GM08714 (cell line): ENCODE results near the gene LACC1.

Source experiments
- H3K4me3 ChIP-seq: fragments of 200-500 bp; sonication (Bioruptor generic); 2 replicates; pipeline ENCODE4 v1.5.1; 2014; ENCODE audit warnings: mild to moderate bottlenecking, low read length, inconsistent platforms
- ZNF274 ChIP-seq: IDR thresholded peaks from 2 replicates; pipeline ENCODE4 v1.6.1; 2012; ENCODE audit warnings: mild to moderate bottlenecking, low read depth, low read length

Gene LACC1

DNA sequence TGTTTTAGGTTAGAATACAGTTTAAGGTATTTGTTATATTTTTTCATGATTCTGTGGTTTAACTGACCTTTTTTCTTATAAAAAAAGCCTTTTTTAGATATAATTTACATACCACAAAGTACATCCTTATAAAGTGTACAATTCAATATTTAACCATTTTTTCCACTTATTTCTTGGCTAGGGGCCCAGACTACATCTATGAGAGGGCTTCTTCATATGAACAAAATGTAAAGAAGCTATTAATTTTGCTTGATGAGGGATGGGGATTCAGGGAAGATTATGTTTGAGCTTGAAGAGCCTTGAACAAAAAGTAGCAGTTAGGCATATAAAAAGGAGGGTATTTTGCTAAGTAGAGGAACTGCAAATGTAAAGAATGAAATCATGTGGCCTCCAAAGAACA, 2.4 kb upstream of the LACC1 start:
- H3K4me3 ChIP-seq: no peak overlapping the region
- no peak for TF ChIP-seq ZNF274

DNA sequence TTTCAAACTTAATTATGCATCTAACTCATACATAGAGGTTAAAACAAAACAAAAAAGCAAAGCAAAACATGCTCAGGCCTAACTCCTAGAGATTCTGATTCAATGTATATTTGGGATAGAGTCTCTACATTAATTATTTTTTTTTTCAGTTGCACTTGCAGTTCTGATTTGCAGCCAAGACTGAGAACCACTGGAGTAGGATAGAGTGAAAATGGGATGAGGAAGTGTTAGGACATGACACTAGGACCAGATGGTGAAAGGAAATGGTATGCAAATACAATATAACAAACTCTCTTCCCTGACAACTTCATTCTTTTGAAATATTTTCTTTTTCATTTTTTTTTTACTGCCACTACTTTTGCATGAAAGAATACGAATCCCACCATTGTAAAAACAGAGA, 1.9 kb upstream of the LACC1 start:
- no peak for TF ChIP-seq ZNF274
- no peak overlapping the region for H3K4me3 ChIP-seq

DNA sequence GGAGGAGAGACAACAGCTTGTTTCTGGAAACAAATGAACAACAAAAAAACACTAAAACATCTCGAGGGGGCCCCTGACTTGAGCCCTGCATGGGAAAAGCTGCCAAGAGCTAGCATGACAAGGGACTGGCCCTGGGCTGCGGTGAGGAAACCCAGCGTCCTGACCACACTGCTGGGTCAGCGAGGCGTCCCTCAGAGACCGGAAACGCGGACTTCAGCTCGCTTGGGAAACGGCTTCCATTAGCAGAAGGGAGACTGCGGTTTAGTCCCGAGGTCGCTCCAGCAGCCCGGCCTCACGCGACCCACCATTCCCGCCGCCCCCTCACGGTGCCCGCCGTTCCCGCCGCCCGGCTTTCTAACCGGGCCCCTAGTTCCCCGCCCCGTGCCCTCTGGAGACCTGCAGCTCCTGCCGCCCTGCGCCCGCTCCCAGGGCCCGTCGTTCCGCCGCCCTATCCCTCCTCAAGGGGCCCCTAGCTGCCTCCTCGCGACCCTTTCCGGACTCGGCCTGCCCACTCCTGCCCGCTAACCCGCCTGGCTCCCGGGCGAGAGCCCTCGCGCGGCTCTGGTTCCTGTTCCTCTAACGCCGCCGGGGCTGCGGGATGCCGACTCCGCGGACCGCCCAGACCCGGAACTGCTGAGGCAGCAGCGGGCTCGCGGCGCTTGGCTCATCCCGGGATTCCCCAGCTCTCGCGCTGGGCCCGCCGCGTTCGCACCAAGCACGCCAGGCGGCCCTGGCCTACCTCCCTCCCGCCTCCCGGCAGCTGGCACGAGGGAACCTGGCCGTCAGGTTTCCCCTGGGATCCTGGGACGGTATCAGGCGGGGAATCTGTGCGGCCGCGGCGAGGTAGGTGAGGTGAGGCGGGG, 581 bp upstream of the LACC1 start, which contains the start of gene CCDC122:
Gene CCDC122, minus strand, starts transcription at position 849 of the 863 bp plus-strand sequence. CDS start 10,364 bp downstream, outside the sequence.
- TF ChIP-seq ZNF274: no peak
- H3K4me3 ChIP-seq: peak within 1 kb of the TSS; percentile 66

DNA sequence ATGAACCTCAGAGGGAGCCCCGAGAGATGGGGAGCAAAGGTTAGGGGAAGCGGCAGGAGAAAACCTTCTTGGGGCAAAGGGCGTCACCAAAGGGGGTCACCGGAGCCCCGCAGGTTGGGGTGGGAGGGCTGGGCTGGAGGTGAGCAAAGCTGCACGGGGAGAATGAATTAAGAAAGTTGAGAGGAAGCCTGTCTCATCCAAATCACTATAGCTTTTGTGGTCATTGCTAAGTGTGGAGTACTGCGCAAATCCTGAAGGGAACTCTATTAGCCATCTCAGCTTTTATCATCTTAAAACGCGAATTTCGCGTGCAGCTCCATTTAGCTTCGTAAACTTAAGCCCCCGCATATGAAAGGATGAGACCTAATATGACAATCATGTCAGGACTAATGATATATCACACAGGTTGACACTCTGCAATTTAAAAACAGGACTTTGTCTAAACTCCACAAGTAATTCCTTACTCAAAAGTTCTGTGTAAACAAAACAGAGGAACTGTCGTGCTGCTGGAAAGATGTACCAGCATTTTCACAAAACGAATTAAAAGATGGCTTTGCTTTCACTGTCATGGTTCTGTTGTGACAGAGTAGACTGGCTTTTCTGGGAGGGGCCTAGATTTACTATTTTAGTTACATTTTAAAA, 631 bp downstream of the LACC1 start:
- TF ChIP-seq ZNF274: no peak
- peak overlapping the region; percentile 59; the same call in 1 of the 2 replicates for H3K4me3 ChIP-seq

DNA sequence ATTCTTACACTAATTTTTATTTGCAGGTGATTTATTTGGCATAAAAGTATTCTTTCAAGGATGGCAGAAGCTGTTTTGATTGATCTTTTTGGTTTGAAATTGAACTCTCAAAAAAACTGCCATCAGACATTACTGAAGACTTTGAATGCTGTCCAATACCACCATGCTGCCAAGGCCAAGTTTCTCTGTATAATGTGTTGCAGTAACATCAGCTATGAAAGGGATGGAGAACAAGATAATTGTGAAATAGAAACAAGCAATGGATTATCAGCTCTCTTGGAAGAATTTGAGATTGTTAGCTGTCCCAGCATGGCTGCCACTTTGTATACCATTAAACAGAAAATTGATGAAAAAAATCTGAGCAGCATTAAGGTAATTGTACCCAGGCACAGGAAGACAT, 1.2 kb downstream of the LACC1 start:
- H3K4me3 ChIP-seq: no peak overlapping the region
- TF ChIP-seq ZNF274: no peak

DNA sequence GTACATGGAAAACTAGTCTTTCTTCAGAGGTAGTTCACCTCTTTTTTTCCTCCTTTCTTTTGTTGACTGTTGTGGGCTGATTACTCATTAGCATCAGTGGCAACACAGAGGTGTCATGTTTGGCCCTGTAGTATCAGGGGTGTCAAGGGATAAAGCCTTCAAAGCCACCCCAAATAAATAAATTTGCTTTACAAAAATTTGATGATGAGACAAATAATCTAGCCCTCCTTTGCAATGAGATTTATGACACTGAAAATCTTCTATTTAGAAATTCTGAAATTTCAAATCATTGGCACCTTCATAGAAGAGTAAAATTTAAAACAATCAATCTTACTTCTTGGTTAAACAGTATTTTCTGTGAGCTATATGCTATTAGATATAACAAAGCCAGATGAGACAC, 1.9 kb downstream of the LACC1 start:
- no peak for TF ChIP-seq ZNF274
- no peak overlapping the region for H3K4me3 ChIP-seq

DNA sequence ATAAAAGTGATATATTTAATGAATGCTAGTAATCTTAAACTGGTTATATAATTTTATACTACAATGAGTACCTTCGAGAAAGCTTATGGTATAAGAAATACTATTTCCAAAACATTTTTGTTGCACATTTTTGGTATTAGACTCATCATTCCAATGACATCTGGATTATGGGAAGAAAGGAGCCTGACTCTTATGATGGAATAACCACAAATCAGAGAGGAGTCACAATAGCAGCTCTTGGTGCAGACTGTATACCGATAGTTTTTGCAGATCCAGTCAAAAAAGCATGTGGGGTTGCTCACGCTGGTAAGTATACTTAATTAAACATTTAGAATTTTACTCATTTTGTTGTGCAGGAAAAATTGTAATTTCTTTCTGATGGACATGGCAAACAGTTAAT, 3.9 kb downstream of the LACC1 start:
- TF ChIP-seq ZNF274: no peak
- H3K4me3 ChIP-seq: no peak overlapping the region

DNA sequence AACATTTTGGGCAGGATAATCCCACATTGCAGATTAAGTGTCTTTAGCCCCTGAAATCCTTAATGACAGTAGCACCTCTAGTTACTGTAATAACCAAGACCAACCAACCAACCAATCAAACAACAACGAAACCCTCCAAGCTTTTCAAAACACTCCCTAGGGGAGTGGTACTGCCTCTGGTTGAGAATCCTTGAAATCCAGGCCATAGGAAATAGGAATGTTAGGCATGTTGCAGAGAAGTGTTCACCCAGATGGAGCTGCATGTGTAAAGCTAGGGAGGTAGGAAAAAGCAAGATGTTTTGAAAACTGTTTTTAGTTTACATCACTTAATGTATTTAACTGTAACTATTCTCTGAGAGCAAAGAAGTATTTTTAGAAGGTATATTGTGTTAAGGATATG, 4.5 kb downstream of the LACC1 start:
- no peak for TF ChIP-seq ZNF274
- no peak overlapping the region for H3K4me3 ChIP-seq

DNA sequence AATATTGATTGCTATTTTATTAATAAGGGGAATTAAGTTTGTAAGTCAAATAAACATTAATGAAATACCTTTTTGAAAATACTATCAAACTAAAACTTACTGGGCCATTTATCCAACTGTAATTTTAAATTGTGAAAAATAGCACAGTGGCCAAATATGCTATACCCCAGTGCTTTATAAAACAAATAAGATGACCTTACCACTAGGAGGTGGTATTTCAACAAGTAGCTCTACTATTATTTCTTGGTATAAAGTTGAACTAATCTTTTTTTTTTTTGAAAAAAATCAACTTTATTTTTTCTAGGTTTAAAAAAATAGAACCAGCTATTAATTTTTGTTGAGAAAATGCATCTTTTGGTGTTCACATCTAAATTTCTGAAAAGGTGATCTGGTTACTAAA, 14.7 kb downstream of the LACC1 start:
- TF ChIP-seq ZNF274: no peak
- H3K4me3 ChIP-seq: no peak overlapping the region

DNA sequence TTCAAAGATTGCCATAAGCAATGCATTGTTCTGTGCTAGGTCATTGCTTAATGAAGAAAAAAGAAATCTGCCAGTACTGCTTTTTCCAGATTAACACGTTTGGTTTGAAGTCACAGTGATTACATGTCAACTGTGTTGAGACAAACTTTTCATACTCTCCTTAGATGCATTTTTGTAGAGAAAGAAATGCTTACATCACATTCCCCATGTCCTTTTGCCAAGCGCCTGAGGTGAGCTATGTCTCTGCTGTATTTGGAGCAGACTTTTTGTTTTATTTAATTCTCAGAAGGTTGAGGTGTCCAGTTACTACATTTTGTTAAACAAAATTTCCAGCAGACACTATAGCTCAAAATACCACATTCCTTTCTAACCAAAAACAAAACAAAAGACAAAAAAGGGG, 16.2 kb downstream of the LACC1 start:
- no peak overlapping the region for H3K4me3 ChIP-seq
- no peak for TF ChIP-seq ZNF274

DNA sequence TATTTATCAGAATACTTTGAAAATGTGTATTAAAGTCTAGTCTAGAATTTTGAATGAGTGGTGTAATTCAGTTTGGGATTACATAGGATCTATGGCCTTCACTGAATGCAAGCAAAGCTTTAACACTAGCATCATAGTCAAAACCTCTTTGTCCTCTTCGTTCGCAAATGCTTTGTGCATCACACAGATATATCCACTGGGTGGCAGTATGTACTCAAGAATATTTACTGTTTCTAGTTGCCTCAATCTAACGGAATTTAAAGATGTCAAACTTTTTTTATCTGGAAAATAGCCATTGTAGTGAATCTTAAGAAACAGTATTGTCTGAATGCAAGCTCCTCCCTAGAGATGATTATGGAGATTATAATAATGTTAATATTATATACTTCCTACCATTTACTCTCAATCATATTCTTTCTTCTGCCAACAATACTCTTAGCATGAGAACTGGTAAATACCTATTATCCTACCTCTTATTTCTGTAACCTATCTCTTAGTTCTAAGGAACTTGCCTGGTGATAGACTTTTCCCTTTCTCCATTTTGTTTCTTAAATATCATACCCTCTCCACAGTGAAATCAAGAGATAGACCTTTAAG, 25.8 kb downstream of the LACC1 start:
- TF ChIP-seq ZNF274: no peak
- no peak overlapping the region for H3K4me3 ChIP-seq

DNA sequence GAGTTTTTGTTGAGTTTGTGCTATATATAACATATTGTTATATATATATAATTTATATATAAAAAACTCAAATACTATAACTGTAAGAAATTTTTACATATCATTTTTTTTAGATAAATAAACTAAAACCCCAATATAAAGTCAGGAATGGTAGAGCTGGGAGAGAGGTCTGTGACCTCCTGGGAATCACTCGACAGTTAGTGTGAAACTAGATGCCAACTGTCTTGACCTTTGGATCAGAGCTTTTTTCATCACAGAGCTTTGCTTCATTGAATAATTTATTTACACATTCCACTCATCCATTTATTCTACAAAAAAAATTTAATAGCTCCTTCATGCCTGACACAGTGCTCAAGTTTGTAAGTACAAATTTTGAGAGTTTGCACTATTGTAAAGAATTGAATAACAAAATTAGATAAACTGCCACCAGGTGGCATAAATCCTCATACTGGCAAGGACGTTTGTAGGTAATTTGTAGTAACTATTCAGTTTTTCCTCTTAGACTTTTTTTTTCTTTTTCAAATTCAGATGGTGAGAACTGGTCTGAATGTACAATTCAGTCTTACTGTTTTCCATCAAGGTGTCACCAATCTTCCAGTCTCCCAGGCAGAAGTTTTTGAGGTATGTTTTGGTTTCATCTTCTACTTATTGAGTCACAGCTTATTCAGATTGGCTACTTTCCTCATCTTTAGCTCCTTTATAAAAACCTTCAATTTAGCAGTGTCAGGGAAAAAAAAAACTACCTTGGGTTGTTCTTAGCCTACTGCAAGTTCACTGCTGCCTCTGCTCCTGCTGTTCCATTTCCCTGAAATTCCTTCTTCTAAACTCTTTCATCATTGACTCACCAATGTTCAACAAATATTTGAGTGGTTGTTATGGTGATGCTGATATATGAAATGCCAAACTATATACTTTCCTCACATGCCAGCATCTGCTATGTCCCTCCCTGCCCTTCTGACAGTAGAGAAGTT, 28.7 kb downstream of the LACC1 start:
- no peak overlapping the region for H3K4me3 ChIP-seq
- TF ChIP-seq ZNF274: no peak

DNA sequence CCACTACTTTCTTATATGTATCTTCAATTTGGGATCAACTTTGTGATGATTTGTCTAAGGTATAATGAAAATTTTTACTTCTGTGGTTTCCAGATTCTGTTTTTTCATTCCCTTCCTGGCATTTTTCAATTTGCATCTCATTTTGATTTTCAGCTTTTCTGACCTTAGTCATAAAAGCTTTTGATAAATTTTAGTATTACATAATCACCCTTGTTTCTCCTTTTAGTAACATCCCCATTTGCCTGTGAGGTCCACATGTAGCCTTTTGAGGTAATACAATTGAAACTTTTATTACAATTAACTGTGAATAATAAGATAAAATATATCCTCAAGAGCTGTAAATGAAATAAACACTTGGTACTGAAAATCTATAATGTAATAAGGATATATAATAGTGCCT, 31.2 kb downstream of the LACC1 start:
- TF ChIP-seq ZNF274: no peak
- H3K4me3 ChIP-seq: no peak overlapping the region

DNA sequence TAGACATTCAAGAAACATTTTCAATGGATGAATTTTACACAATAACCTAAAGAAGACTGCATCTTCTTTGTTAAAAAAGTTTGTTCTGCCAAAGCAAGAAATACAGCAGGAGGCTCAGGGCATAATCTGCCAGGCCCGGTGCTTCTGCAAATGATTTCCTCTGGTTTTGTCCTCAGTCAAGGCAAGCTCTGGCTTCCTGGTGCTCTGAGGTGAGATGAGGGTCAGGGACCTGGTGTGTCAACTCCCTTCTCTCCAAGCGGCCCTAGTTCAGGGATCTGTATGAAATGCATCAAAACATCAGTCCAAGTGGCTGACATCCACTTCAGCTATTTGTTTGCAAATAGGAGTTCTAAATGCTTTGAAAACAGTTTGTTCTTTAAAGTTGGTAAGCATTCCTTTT, 31.6 kb downstream of the LACC1 start:
- no peak for TF ChIP-seq ZNF274
- no peak overlapping the region for H3K4me3 ChIP-seq

DNA sequence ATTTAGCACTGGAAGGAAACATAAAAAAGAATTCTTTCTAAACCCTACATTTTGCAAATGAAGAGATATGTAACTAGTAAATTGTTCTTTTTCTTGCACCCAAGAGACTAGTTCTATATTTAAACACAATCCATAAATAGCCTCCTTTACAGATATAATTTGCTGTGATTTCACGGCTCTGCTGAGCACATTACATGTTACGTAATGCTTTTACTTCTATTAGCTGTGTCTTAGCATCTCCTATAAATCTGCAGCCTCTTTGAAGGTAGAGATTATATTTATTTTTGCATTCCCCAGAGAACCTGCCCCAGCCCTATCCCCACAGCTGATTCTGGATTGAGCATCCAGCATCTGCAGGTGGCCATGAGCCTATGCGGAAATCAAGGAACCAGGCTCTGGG, 32.2 kb downstream of the LACC1 start:
- no peak overlapping the region for H3K4me3 ChIP-seq
- no peak for TF ChIP-seq ZNF274
